ENCODE measurements around the gene INPP5K.
A peak's percentile ranks its signal among the peaks of the same experiment; 100 is the strongest.

The INPP5K gene

GRCh38 chr17:1467898-1468492 lies 48.4 kb downstream of the INPP5K start:
- Histone ChIP-seq H3K9ac (ENCODE audit: low read depth, low read length, poor library complexity) (peak overlapping the region; percentile 88), H2BK12ac (ENCODE audit: low read length) (peak overlapping the region; percentile 41), H4K91ac (ENCODE audit: low read depth, low read length, poor library complexity) (peak overlapping the region; percentile 53), H2BK120ac (ENCODE audit: low read depth, low read length) (no peak overlapping the region), H3K14ac (ENCODE audit: low read length) (no peak overlapping the region), H4K8ac (ENCODE audit: low read depth, low read length) (no peak overlapping the region), H3K79me1 (ENCODE audit: low read depth, low read length) (peaks cover 8% of the 10 kb centered on the region), H2BK5ac (ENCODE audit: low read length) (peak overlapping the region; percentile 75), H2AK5ac (ENCODE audit: low read depth, low read length) (peak overlapping the region; percentile 81), H3K23ac (ENCODE audit: low read depth, low read length, poor library complexity) (peak overlapping the region; percentile 80), H3K4me2 (ENCODE audit: insufficient read depth, low read length, poor library complexity, severe bottlenecking) (peak overlapping the region; percentile 11), H3K4me3 (ENCODE audit: low read length in 2 of 2) (no peak overlapping the region), H3K9me3 (replicated peaks in 1 of 2; ENCODE audit: control insufficient read depth in 2 of 2, insufficient read depth in 1 of 2, low read depth in 1 of 2, low read length in 2 of 2) (peaks cover 0 to 5% of the 10 kb centered on the region in 2 donors), H3K4ac (ENCODE audit: low read length) (no peak overlapping the region), H2AFZ (ENCODE audit: low read length) (no peak overlapping the region), H3K27ac (replicated peaks; ENCODE audit: low read length) (peak overlapping the region; percentile 66), H3K18ac (ENCODE audit: low read length) (peak overlapping the region; percentile 59), H2BK15ac (ENCODE audit: low read length) (peak overlapping the region; percentile 26), H3K4me1 (ENCODE audit: control insufficient read depth in 2 of 2, insufficient read depth in 1 of 2, low read depth in 1 of 2, low read length in 2 of 2) (peaks cover 3 to 14% of the 10 kb centered on the region in 2 donors), H3K36me3 (replicated peaks in 1 of 2; ENCODE audit: control insufficient read depth in 2 of 2, insufficient read depth in 2 of 2, low read length in 2 of 2) (peaks cover 40 to 42% of the 10 kb centered on the region in 2 donors), H3K27me3 (ENCODE audit: control insufficient read depth in 3 of 3, insufficient read depth in 3 of 3, low read depth in 1 of 3, low read length in 3 of 3) (no peaks in the 10 kb centered on the region)
- peak; percentile 41 for DNase-seq (ENCODE audit: low spot score)
- WGBS, 2 donors (ENCODE audit: extremely low coverage in 2 of 2, insufficient read length in 2 of 2, insufficient replicate concordance in 1 of 2): no CpG with 5 or more reads among the region's 21 CpGs

GRCh38 chr17:1467258-1467657 lies 49.2 kb downstream of the INPP5K start:
- H2BK5ac ChIP-seq (ENCODE audit: low read length): no peak overlapping the region
- no peak overlapping the region for H3K4me2 ChIP-seq (ENCODE audit: insufficient read depth, low read length, poor library complexity, severe bottlenecking)
- H4K91ac ChIP-seq (ENCODE audit: low read depth, low read length, poor library complexity): no peak overlapping the region
- H2BK120ac ChIP-seq (ENCODE audit: low read depth, low read length): no peak overlapping the region
- DNase-seq (ENCODE audit: low spot score): no peak
- H3K9me3 ChIP-seq (replicated peaks in 1 of 2; ENCODE audit: control insufficient read depth in 2 of 2, insufficient read depth in 1 of 2, low read depth in 1 of 2, low read length in 2 of 2): peaks cover 0 to 5% of the 10 kb centered on the region in 2 donors
- no peak overlapping the region for H3K27ac ChIP-seq (replicated peaks; ENCODE audit: low read length)
- H3K79me1 ChIP-seq (ENCODE audit: low read depth, low read length): peaks cover 8% of the 10 kb centered on the region
- peak overlapping the region; percentile 70 for H3K9ac ChIP-seq (ENCODE audit: low read depth, low read length, poor library complexity)
- H3K4me3 ChIP-seq (ENCODE audit: low read length in 2 of 2): no peak overlapping the region
- H3K18ac ChIP-seq (ENCODE audit: low read length): no peak overlapping the region
- WGBS, 2 donors (ENCODE audit: extremely low coverage in 2 of 2, insufficient read length in 2 of 2, insufficient replicate concordance in 1 of 2): no CpG with 5 or more reads among the region's 16 CpGs
- no peak overlapping the region for H4K8ac ChIP-seq (ENCODE audit: low read depth, low read length)
- no peak overlapping the region for H2AK5ac ChIP-seq (ENCODE audit: low read depth, low read length)
- no peak overlapping the region for H2BK15ac ChIP-seq (ENCODE audit: low read length)
- no peak overlapping the region for H2AFZ ChIP-seq (ENCODE audit: low read length)
- H2BK12ac ChIP-seq (ENCODE audit: low read length): no peak overlapping the region
- H3K14ac ChIP-seq (ENCODE audit: low read length): no peak overlapping the region
- peaks cover 41 to 43% of the 10 kb centered on the region in 2 donors for H3K36me3 ChIP-seq (replicated peaks in 1 of 2; ENCODE audit: control insufficient read depth in 2 of 2, insufficient read depth in 2 of 2, low read length in 2 of 2)
- no peak overlapping the region for H3K4ac ChIP-seq (ENCODE audit: low read length)
- no peaks in the 10 kb centered on the region for H3K27me3 ChIP-seq (ENCODE audit: control insufficient read depth in 3 of 3, insufficient read depth in 3 of 3, low read depth in 1 of 3, low read length in 3 of 3)
- H3K23ac ChIP-seq (ENCODE audit: low read depth, low read length, poor library complexity): peak overlapping the region; percentile 43
- H3K4me1 ChIP-seq (ENCODE audit: control insufficient read depth in 2 of 2, insufficient read depth in 1 of 2, low read depth in 1 of 2, low read length in 2 of 2): peaks cover 3 to 11% of the 10 kb centered on the region in 2 donors

- Histone ChIP-seq H3K4me1 (ENCODE audit: control insufficient read depth in 2 of 2, insufficient read depth in 1 of 2, low read depth in 1 of 2, low read length in 2 of 2) (peaks cover 3 to 11% of the 10 kb centered on the region in 2 donors), H3K4ac (ENCODE audit: low read length) (no peak overlapping the region), H2BK120ac (ENCODE audit: low read depth, low read length) (no peak overlapping the region), H3K79me1 (ENCODE audit: low read depth, low read length) (peaks cover 8% of the 10 kb centered on the region), H3K23ac (ENCODE audit: low read depth, low read length, poor library complexity) (no peak overlapping the region), H3K36me3 (replicated peaks in 1 of 2; ENCODE audit: control insufficient read depth in 2 of 2, insufficient read depth in 2 of 2, low read length in 2 of 2) (peaks cover 24 to 31% of the 10 kb centered on the region in 2 donors), H3K9me3 (replicated peaks in 1 of 2; ENCODE audit: control insufficient read depth in 2 of 2, insufficient read depth in 1 of 2, low read depth in 1 of 2, low read length in 2 of 2) (peaks cover 0 to 2% of the 10 kb centered on the region in 2 donors), H4K8ac (ENCODE audit: low read depth, low read length) (no peak overlapping the region), H3K18ac (ENCODE audit: low read length) (no peak overlapping the region), H2BK5ac (ENCODE audit: low read length) (peak overlapping the region; percentile 66), H3K4me3 (ENCODE audit: low read length in 2 of 2) (no peak overlapping the region), H3K14ac (ENCODE audit: low read length) (no peak overlapping the region), H3K9ac (ENCODE audit: low read depth, low read length, poor library complexity) (peak overlapping the region; percentile 44), H3K27ac (replicated peaks; ENCODE audit: low read length) (no peak overlapping the region), H2BK15ac (ENCODE audit: low read length) (no peak overlapping the region), H2AFZ (ENCODE audit: low read length) (no peak overlapping the region), H2AK5ac (ENCODE audit: low read depth, low read length) (no peak overlapping the region), H3K27me3 (ENCODE audit: control insufficient read depth in 3 of 3, insufficient read depth in 3 of 3, low read depth in 1 of 3, low read length in 3 of 3) (no peaks in the 10 kb centered on the region), H2BK12ac (ENCODE audit: low read length) (no peak overlapping the region), H3K4me2 (ENCODE audit: insufficient read depth, low read length, poor library complexity, severe bottlenecking) (no peak overlapping the region), H4K91ac (ENCODE audit: low read depth, low read length, poor library complexity) (no peak overlapping the region)
- no peak for DNase-seq (ENCODE audit: low spot score)
- WGBS, 2 donors (ENCODE audit: extremely low coverage in 2 of 2, insufficient read length in 2 of 2, insufficient replicate concordance in 1 of 2): no CpG with 5 or more reads among the region's 8 CpGs
These were observed 52.2 kb downstream of the INPP5K start for GRCh38 chr17:1464186-1464585.

GRCh38 chr17:1462164-1463112 lies 54.0 kb downstream of the INPP5K start:
- Histone ChIP-seq H3K14ac (ENCODE audit: low read length) (no peak overlapping the region), H2BK120ac (ENCODE audit: low read depth, low read length) (no peak overlapping the region), H3K18ac (ENCODE audit: low read length) (no peak overlapping the region), H3K36me3 (replicated peaks in 1 of 2; ENCODE audit: control insufficient read depth in 2 of 2, insufficient read depth in 2 of 2, low read length in 2 of 2) (peaks cover 11 to 17% of the 10 kb centered on the region in 2 donors), H2AK5ac (ENCODE audit: low read depth, low read length) (no peak overlapping the region), H3K27ac (replicated peaks; ENCODE audit: low read length) (no peak overlapping the region), H3K79me1 (ENCODE audit: low read depth, low read length) (no peaks in the 10 kb centered on the region), H3K4ac (ENCODE audit: low read length) (no peak overlapping the region), H4K8ac (ENCODE audit: low read depth, low read length) (no peak overlapping the region), H2AFZ (ENCODE audit: low read length) (no peak overlapping the region), H3K9me3 (replicated peaks in 1 of 2; ENCODE audit: control insufficient read depth in 2 of 2, insufficient read depth in 1 of 2, low read depth in 1 of 2, low read length in 2 of 2) (no peaks in the 10 kb centered on the region), H4K91ac (ENCODE audit: low read depth, low read length, poor library complexity) (no peak overlapping the region), H3K4me3 (ENCODE audit: low read length in 2 of 2) (no peak overlapping the region), H2BK12ac (ENCODE audit: low read length) (no peak overlapping the region), H2BK5ac (ENCODE audit: low read length) (no peak overlapping the region), H3K27me3 (ENCODE audit: control insufficient read depth in 3 of 3, insufficient read depth in 3 of 3, low read depth in 1 of 3, low read length in 3 of 3) (no peaks in the 10 kb centered on the region), H3K9ac (ENCODE audit: low read depth, low read length, poor library complexity) (no peak overlapping the region), H3K23ac (ENCODE audit: low read depth, low read length, poor library complexity) (no peak overlapping the region), H3K4me1 (ENCODE audit: control insufficient read depth in 2 of 2, insufficient read depth in 1 of 2, low read depth in 1 of 2, low read length in 2 of 2) (no peaks in the 10 kb centered on the region), H2BK15ac (ENCODE audit: low read length) (no peak overlapping the region), H3K4me2 (ENCODE audit: insufficient read depth, low read length, poor library complexity, severe bottlenecking) (no peak overlapping the region)
- no CpG with 5 or more reads among the region's 33 CpGs for WGBS, 2 donors (ENCODE audit: extremely low coverage in 2 of 2, insufficient read length in 2 of 2, insufficient replicate concordance in 1 of 2)
- DNase-seq (ENCODE audit: low spot score): no peak
